Colonic mucosa (tissue), 4 donors: Measurements from ENCODE around the gene GBGT1. TPM values are rescaled to one million over a fixed set of nuclear protein-coding genes. Genes with fewer than 3 reads are reported as not detected.
A peak's percentile ranks its signal among the peaks of the same experiment; 100 is the strongest.

Source experiments
- DNase-seq: peaks from one replicate; pipeline ENCODE4 v3.0.0-alpha.2; 2020
- H3K27ac ChIP-seq: fragments of 200-600 bp; one replicate; pipeline ENCODE4 v1.8.0; 2021
- H3K27me3 ChIP-seq: fragments of 200-600 bp; one replicate; pipeline ENCODE4 v1.8.0; 2021
- H3K36me3 ChIP-seq: fragments of 200-600 bp; one replicate; pipeline ENCODE4 v1.8.0; 2021
- H3K4me1 ChIP-seq: fragments of 200-600 bp; one replicate; pipeline ENCODE4 v1.8.0; 2021; ENCODE audit warnings: mild to moderate bottlenecking
- H3K4me3 ChIP-seq: fragments of 200-600 bp; one replicate; pipeline ENCODE4 v1.8.0; 2021
- H3K9ac ChIP-seq, 2 donors: one replicate each; pipeline ENCODE4 v1.7.0; 2013; ENCODE audit warnings: control low read depth in 2 of 2, low read depth in 2 of 2, low read length in 2 of 2
- H3K9me3 ChIP-seq: fragments of 200-600 bp; one replicate; pipeline ENCODE4 v1.8.0; 2021
- CTCF ChIP-seq: fragments of 200-600 bp; IDR thresholded peaks from one replicate; pipeline ENCODE4 v1.8.0; 2022; ENCODE audit warnings: antibody characterized with exemption, mild to moderate bottlenecking
- intact Hi-C: fragments of 100-400 bp; cut with DNase I; formaldehyde crosslinking; loops from one replicate; pipeline ENCODE4 v1.14.1; 2022
- total RNA-seq, 2 donors: library from RNA; stranded (reverse); fragmentation: NEBNext Ultra II Directional in 1 of 2; extraction: Animal tissue kit (Norgen Biotek cat#: 25700) in 1 of 2; gene quantifications; one replicate each; pipeline ENCODE4 v1.2.1, GENCODE V29; 2021
- donor health status: healthy.
- donor health status: DM: no; HTN: no; CAD: no.
- donor health status: DM: no; HTN: no; CAD: no.

GBGT1 gene
- total RNA-seq, 2 donors from 2014 or later, result 4.6 to 4.8 TPM

DNA sequence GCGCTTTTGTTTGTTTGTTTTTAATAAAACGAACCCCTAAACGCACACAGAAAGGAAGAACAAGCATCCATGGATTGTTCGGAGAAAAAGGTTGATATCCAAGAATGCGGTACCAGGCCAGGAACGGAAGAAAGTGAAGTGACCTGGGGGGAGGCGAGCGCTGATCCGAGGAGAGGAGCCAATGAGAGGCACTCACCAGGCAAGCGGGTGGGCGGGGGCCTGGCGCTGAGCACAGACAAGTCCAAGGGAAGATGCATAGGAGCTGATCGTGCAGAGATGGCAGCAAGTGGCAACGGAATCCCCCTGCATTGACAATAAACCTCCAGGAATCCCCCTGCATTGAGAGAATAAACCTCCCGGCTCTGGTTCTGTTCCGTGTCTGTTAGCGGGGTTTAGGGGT lies 36.9 kb upstream of the GBGT1 start:
- no peaks in the 10 kb centered on the region for H3K36me3 ChIP-seq
- no peaks in the 10 kb centered on the region for H3K9me3 ChIP-seq
- no peak for TF ChIP-seq CTCF
- DNase-seq, result no peak
- H3K27ac ChIP-seq, result no peak overlapping the region
- no peak overlapping the region for H3K4me3 ChIP-seq
- no peaks in the 10 kb centered on the region for H3K4me1 ChIP-seq
- intact Hi-C loops, result no loop called here
- H3K27me3 ChIP-seq, result no peaks in the 10 kb centered on the region
- no peak overlapping the region for H3K9ac ChIP-seq

DNA sequence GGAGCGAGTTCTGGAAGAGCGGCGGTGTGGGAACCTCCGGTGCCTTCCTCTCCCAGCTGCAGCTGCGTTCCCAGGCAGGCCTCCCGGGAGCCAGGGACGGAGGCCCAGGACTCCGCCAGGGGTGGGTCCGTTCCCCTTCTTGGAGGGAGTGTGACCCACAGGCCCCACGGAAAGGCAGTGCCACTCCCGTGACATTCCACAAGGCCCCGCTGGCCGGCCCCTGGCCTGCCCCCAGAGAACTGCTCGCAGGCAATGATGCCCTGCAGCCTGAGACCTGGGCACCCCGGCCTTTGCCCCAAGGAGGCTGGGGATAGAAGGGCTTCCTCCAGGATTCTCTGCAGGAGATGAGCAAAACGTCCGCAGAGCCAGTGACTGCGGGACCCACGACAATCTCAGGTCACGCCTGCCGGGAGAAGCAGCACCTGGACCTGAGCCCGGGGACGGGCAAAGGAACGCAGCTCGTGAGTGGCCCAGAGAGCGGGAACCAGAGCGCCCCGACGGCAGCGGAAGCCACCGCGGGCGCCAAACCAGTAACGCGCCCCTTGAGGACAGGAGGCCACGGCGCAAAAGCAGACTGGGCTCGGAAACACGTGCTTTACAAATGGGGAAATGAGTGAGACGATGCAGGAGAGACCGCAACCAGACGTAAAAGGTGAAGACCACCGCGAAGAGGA lies 36.1 kb upstream of the GBGT1 start:
- no peak for TF ChIP-seq CTCF
- Histone ChIP-seq H3K27me3 (no peaks in the 10 kb centered on the region), H3K27ac (no peak overlapping the region)

GRCh38 chr9:133195029-133195428 lies 31.3 kb upstream of the GBGT1 start:
- Histone ChIP-seq H3K27me3 (no peaks in the 10 kb centered on the region), H3K9me3 (no peaks in the 10 kb centered on the region), H3K4me3 (no peak overlapping the region), H3K4me1 (no peaks in the 10 kb centered on the region), H3K9ac (no peak overlapping the region), H3K27ac (no peak overlapping the region), H3K36me3 (no peaks in the 10 kb centered on the region)
- TF ChIP-seq CTCF, result no peak
- intact Hi-C loops, result no loop called here
- no peak for DNase-seq

More for the DNA sequence above, 36.1 kb upstream of the GBGT1 start:
- Histone ChIP-seq H3K9ac (peak overlapping the region; percentile 24 to 40), H3K36me3 (no peaks in the 10 kb centered on the region), H3K4me3 (peak overlapping the region; percentile 30), H3K4me1 (no peaks in the 10 kb centered on the region), H3K9me3 (no peaks in the 10 kb centered on the region)
- peak; percentile 41 for DNase-seq
- intact Hi-C loops, result no loop called here

DNA sequence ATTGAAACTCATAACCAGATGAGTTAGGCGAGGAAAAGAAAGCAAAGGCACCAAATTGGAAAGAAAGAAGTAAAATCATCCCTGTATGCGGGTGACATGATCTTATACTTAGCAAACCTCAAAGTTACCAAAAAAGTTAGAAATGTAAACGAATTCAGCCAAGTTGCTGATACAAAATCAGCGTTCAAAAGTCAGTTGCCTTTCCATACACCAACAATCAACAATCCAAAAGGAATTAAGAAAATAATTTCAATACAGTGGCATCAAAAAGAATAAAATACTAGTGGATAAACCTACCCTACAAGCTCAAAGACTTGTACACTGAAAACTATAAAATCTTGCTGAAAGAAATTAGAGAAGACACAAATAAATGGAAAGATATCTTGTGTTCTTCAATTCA lies 30.9 kb upstream of the GBGT1 start:
- H3K9ac ChIP-seq, result no peak overlapping the region
- no peak for DNase-seq
- no peak overlapping the region for H3K4me3 ChIP-seq
- H3K27ac ChIP-seq, result no peak overlapping the region
- H3K27me3 ChIP-seq, result no peaks in the 10 kb centered on the region
- TF ChIP-seq CTCF, result no peak
- intact Hi-C loops, result no loop called here
- H3K4me1 ChIP-seq, result no peaks in the 10 kb centered on the region
- no peaks in the 10 kb centered on the region for H3K9me3 ChIP-seq
- no peaks in the 10 kb centered on the region for H3K36me3 ChIP-seq

DNA sequence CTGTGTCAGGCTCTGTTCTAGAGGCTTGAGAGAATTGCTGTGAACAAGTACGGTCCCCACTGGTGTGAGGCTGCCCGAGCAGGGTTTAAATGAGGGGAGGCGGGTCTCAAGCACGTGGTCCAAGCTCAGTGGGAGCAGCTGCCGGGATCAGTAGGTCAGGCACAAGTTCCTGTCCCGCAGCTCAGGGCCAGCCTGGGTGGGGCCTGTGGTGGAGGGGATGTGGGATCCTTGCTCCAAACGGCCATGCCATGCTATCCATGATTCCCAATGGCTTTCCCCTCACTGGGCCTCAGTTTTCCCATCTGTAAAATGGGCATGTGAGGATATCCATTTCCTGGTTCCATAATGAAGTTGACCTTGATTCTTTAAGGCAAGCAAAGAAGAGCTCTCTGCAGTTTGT lies 28.3 kb upstream of the GBGT1 start:
- Histone ChIP-seq H3K27me3 (no peaks in the 10 kb centered on the region), H3K36me3 (no peaks in the 10 kb centered on the region), H3K9ac (no peak overlapping the region), H3K27ac (no peak overlapping the region), H3K4me1 (no peaks in the 10 kb centered on the region), H3K4me3 (no peak overlapping the region), H3K9me3 (no peaks in the 10 kb centered on the region)
- DNase-seq, result no peak
- no peak for TF ChIP-seq CTCF
- intact Hi-C loops, result no loop called here
